Esophagus muscularis mucosa (tissue), 4 donors: Measurements from ENCODE around the gene EMP2. TPM values are rescaled to one million over a fixed set of nuclear protein-coding genes. Genes with fewer than 3 reads are reported as not detected.

Source experiments
- DNase-seq: peaks from one replicate; pipeline ENCODE4 v3.0.0-alpha.2; 2017; ENCODE audit errors: extremely low spot score
- H3K27ac ChIP-seq, 4 donors: fragments of 200-600 bp; sonication (generic); replicated peaks in 1 of 4; 1 replicate in 3 of 4; 2 replicates in 1 of 4; pipeline ENCODE4 v1.5.1; 2016 to 2019; ENCODE audit warnings: mild to moderate bottlenecking in 1 of 4
- H3K27me3 ChIP-seq, 4 donors: fragments of 200-600 bp; sonication (generic); one replicate each; pipeline versions ENCODE4 v1.5.1 to v1.6.0; 2016 to 2019
- H3K36me3 ChIP-seq, 4 donors: fragments of 200-600 bp; sonication (generic); one replicate each; pipeline ENCODE4 v1.5.1; 2016 to 2019
- H3K4me1 ChIP-seq, 4 donors: fragments of 200-600 bp; sonication (generic); one replicate each; pipeline ENCODE4 v1.5.1; 2016 to 2019
- H3K4me3 ChIP-seq, 4 donors: fragments of 200-600 bp; sonication (generic); 1 replicate in 2 of 4; 2 replicates in 2 of 4; pipeline ENCODE4 v1.5.1; 2016 to 2019; ENCODE audit warnings: mild to moderate bottlenecking in 4 of 4, moderate library complexity in 1 of 4
- H3K9me3 ChIP-seq, 4 donors: fragments of 200-600 bp; sonication (generic); 1 replicate in 3 of 4; 2 replicates in 1 of 4; pipeline ENCODE4 v1.5.1; 2016 to 2019
- CTCF ChIP-seq, 3 experiments: fragments of 200-600 bp in 2 of 3; fragments of 450-650 bp in 1 of 3; sonication (generic) in 2 of 3; IDR thresholded peaks; one replicate each; pipeline ENCODE4 v1.5.1; 2017 to 2019; ENCODE audit warnings: antibody characterized with exemption in 3 of 3, mild to moderate bottlenecking in 2 of 3, moderate library complexity in 1 of 3
- EP300 ChIP-seq: sonication (generic); formaldehyde crosslinking; IDR thresholded peaks from one replicate; pipeline ENCODE4 v1.6.1; 2017; ENCODE audit warnings: antibody characterized with exemption
- POLR2A ChIP-seq: fragments of 450-650 bp; IDR thresholded peaks from one replicate; pipeline ENCODE4 v1.6.1; 2017; ENCODE audit warnings: antibody characterized with exemption, moderate library complexity, mild to moderate bottlenecking, low read depth
- POLR2AphosphoS5 ChIP-seq, 2 donors: sonication (generic); formaldehyde crosslinking; IDR thresholded peaks; one replicate each; pipeline ENCODE4 v1.6.1; 2017; ENCODE audit warnings: antibody characterized with exemption in 2 of 2
- WGBS: methylation state at CpG from one replicate; pipeline ENCODE4 v1.1.5; 2018; 5-methylcytosine and 5-hydroxymethylcytosine counted together
- intact Hi-C: fragments of 100-400 bp; cut with DNase I; formaldehyde crosslinking; loops from one replicate; pipeline ENCODE4 v1.15.1; 2023
- total RNA-seq, 4 donors: library from RNA; depleted of rRNA; stranded (reverse); fragments of >200 nt; gene quantifications; one replicate each; pipeline versions ENCODE4 v1.1.0 to v1.2.1, GENCODE V29; 2016

Gene EMP2
- total RNA-seq, 4 donors from 2014 or later, result 44.1 to 87.1 (median 57.3) TPM

DNA sequence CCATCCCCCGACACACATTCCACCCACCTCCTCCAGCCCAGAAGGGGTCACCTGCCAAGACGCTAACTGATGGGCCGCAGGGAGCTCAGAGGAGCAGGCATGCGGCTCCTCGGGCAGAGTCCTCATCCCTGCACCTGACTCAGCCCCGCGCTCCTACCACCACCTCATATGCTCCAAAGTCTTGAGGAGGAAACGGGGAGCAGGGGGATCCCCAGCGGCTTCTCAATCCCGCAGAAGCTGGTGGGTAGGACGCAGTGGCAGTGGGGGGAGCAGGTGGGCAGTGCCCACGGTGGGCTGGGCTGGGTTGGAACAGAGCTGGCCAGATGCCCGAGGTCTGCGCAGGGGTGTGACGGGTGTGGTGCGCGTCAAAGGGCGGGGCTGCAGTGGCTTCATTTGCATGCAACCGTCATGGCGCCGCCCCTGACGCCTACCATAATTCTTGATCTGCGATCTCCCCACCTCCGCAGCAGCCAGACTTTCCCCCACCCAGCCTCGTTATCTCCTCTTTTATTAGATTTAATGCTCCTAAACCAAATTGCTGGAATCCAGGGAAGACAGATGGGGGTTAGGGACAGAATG lies 39.0 kb upstream of the EMP2 start:
- peak overlapping the region in 1 of 4 donors; percentile 39 for H3K27ac ChIP-seq
- WGBS, result 20% methylated on average over 18 of the region's 25 CpGs
- intact Hi-C loops, result no loop called here

DNA sequence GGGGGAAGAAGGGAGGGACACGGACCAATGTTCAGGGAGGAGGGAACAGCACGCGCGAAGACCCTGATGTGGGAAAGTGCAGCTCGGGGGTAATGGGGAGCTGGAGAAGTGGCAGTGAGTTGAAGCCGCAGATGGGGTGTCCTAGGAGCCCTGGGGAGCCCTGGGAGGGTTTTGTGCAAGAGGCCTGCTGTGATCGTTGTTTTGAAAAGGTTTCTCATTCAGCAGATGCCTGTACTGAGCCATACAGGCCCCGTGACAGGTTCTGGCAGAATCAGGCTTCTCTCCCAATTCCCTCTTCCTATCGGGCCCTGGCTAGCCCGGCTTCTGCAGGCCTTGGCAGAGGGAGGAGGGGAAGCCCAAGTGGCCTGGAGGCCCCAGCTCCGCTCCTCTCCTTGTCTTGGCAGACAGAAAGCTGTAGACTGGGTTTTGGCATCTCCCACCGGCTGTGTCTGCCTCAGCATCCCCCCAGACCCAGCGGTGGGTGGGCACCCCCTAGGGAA lies 38.4 kb upstream of the EMP2 start:
- Histone ChIP-seq H3K27ac (peak overlapping the region in 1 of 4 donors; percentile 39), H3K27me3 (peaks cover 0 to 28% (median 0%) of the 10 kb centered on the region in 4 donors), H3K36me3 (no peaks in the 10 kb centered on the region), H3K4me3 (peak overlapping the region in 1 of 4 donors; percentile 30), H3K4me1 (peaks cover 22 to 36% (median 25%) of the 10 kb centered on the region in 4 donors), H3K9me3 (no peaks in the 10 kb centered on the region)
- intact Hi-C loops, result no loop called here
- DNase-seq, result no peak
- WGBS, result 66% methylated on average over 12 of the region's 13 CpGs
- TF ChIP-seq POLR2A (no peak), CTCF (IDR thresholded peaks at IDR 0.05) (no peak), POLR2AphosphoS5 (IDR thresholded peaks at IDR 0.05) (no peak), EP300 (no peak)

More for the DNA sequence above, 39.0 kb upstream of the EMP2 start:
- Histone ChIP-seq H3K9me3 (no peaks in the 10 kb centered on the region), H3K4me3 (peak overlapping the region in 3 of 4 donors; percentile 4 to 30 (median 23)), H3K27me3 (peaks cover 0 to 28% (median 0%) of the 10 kb centered on the region in 4 donors), H3K36me3 (no peaks in the 10 kb centered on the region), H3K4me1 (peaks cover 22 to 36% (median 25%) of the 10 kb centered on the region in 4 donors)
- DNase-seq, result no peak
- TF ChIP-seq POLR2A (no peak), CTCF (IDR thresholded peaks at IDR 0.05) (no peak), EP300 (no peak), POLR2AphosphoS5 (IDR thresholded peaks at IDR 0.05) (no peak)

DNA sequence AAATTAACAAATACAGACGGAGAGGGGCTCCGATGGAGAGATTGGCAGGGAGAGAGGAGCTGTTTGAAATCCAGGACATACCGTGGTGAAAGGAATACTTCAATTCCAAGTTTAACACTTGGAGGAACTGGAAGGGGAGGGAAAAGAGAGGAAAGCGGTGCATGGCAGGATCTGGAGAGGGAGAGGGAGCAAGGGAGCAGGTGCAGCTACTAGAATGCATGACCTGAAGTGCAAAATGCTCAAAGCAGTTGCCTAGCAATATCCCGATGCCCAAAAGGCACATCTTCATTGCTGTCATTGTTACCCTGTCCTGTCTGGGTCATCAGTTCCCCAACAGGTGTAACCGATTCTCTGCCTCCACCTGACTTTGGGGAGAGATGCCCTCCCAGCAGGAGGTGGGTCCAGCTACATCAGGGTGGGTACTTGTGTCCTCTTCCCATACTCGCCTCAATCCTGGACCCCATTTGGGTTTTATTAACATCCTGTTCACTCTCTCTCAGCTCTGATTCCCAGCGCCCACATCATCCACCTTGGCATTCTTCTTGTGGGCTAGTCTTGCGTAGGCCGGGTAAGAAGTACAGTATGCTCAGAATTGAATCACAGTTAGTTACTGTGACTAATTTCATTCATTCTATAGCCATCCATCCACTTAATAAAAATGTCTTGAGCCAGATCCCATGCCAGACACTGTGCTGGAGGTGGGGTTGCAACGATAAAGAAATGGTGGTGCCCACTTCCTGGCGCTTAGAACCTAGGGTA lies 37.4 kb upstream of the EMP2 start:
- intact Hi-C loops, result no loop called here
- Histone ChIP-seq H3K27me3 (peaks cover 0 to 28% (median 0%) of the 10 kb centered on the region in 4 donors), H3K4me1 (peaks cover 22 to 36% (median 25%) of the 10 kb centered on the region in 4 donors), H3K27ac (peak overlapping the region in 1 of 4 donors; percentile 7), H3K4me3 (no peak overlapping the region), H3K9me3 (no peaks in the 10 kb centered on the region), H3K36me3 (no peaks in the 10 kb centered on the region)
- DNase-seq, result no peak
- TF ChIP-seq POLR2A, result no peak
- 73% methylated on average over 12 of the region's 12 CpGs for WGBS

- intact Hi-C loops, result no loop called here
- H3K4me1 ChIP-seq, result peaks cover 22 to 36% (median 25%) of the 10 kb centered on the region in 4 donors
- peak overlapping the region in 3 of 4 donors; percentile 3 to 42 (median 7) for H3K27ac ChIP-seq
- H3K9me3 ChIP-seq, result no peaks in the 10 kb centered on the region
- peaks cover 0 to 24% (median 0%) of the 10 kb centered on the region in 4 donors for H3K27me3 ChIP-seq
- 34% methylated on average over 12 of the region's 14 CpGs for WGBS
- no peak for TF ChIP-seq EP300
- TF ChIP-seq CTCF (IDR thresholded peaks at IDR 0.05), result peak in 1 of 3 experiments; percentile 25
- TF ChIP-seq POLR2AphosphoS5 (IDR thresholded peaks at IDR 0.05), result peak in 1 of 2 donors; percentile 6
- no peak overlapping the region for H3K4me3 ChIP-seq
- H3K36me3 ChIP-seq, result no peaks in the 10 kb centered on the region
- no peak for DNase-seq
These were observed 36.6 kb upstream of the EMP2 start for GRCh38 chr16:10616756-10617640.
